HepG2 (cell line): ENCODE results near the gene CKS2. TPM values are rescaled to one million over a fixed set of nuclear protein-coding genes. Genes with fewer than 3 reads are reported as not detected.

Experiments
- EHMT2 ChIP-seq: fragments of 200-600 bp; sonication (generic); IDR thresholded peaks from 2 replicates; pipeline ENCODE4 v1.7.0; 2017; ENCODE audit warnings: antibody characterized with exemption, low read depth, low read length, borderline replicate concordance
- GABPB1 ChIP-seq: IDR thresholded peaks from 2 replicates; pipeline ENCODE4 v1.6.1; 2016; ENCODE audit warnings: mild to moderate bottlenecking, missing genetic modification reagents, moderate library complexity, missing compliant biosample characterization
- HBP1 ChIP-seq: IDR thresholded peaks from 2 replicates; pipeline ENCODE4 v1.6.1; 2016; ENCODE audit warnings: low read depth, control low read depth
- IKZF1 ChIP-seq: fragments of 450-650 bp; IDR thresholded peaks from 2 replicates; pipeline ENCODE4 v1.7.1; 2016
- IKZF4 ChIP-seq: sonication (generic); formaldehyde crosslinking; IDR thresholded peaks from 2 replicates; pipeline ENCODE4 v1.5.1; 2020; ENCODE audit warnings: borderline replicate concordance, mild to moderate bottlenecking, low read depth, missing genetic modification reagents; ENCODE audit errors: not compliant biosample characterization
- MAFF ChIP-seq: IDR thresholded peaks from 2 replicates; pipeline ENCODE4 v1.6.1; 2011; ENCODE audit warnings: low read depth, low read length, improper control_type of control experiment
- NCOA1 ChIP-seq: sonication (generic); formaldehyde crosslinking; IDR thresholded peaks from 2 replicates; pipeline ENCODE4 v1.9.0; 2021; ENCODE audit warnings: missing genetic modification reagents
- NCOA5 ChIP-seq: sonication (generic); formaldehyde crosslinking; IDR thresholded peaks from 2 replicates; pipeline ENCODE4 v1.4.0; 2020; ENCODE audit warnings: missing genetic modification reagents
- PRPF4 ChIP-seq: fragments of 200-400 bp; formaldehyde crosslinking; IDR thresholded peaks from 2 replicates; pipeline ENCODE4 v1.6.1; 2016; ENCODE audit warnings: low read length, low read depth; ENCODE audit not compliant: poor library complexity, severe bottlenecking
- TEF ChIP-seq: sonication (generic); formaldehyde crosslinking; IDR thresholded peaks from 2 replicates; pipeline ENCODE4 v1.5.0; 2020; ENCODE audit warnings: missing genetic modification reagents
- THYN1 ChIP-seq: sonication (generic); formaldehyde crosslinking; IDR thresholded peaks from 2 replicates; pipeline ENCODE4 v1.8.1; 2023; ENCODE audit warnings: low read depth, mild to moderate bottlenecking, moderate library complexity, missing genetic modification reagents, borderline replicate concordance
- YEATS4 ChIP-seq: sonication (generic); formaldehyde crosslinking; IDR thresholded peaks from 2 replicates; pipeline ENCODE4 v1.4.0; 2020; ENCODE audit warnings: missing genetic modification reagents, borderline replicate concordance
- ZFP1 ChIP-seq: IDR thresholded peaks from 2 replicates; pipeline ENCODE4 v1.6.1; 2016
- ZNF20 ChIP-seq: sonication (generic); formaldehyde crosslinking; IDR thresholded peaks from 2 replicates; pipeline ENCODE4 v1.4.0; 2020; ENCODE audit warnings: mild to moderate bottlenecking, moderate library complexity, missing genetic modification reagents
- ZNF333 ChIP-seq: sonication (generic); formaldehyde crosslinking; IDR thresholded peaks from 2 replicates; pipeline ENCODE4 v1.4.0; 2020; ENCODE audit warnings: mild to moderate bottlenecking, missing genetic modification reagents, borderline replicate concordance
- ZNF34 ChIP-seq: sonication (generic); formaldehyde crosslinking; IDR thresholded peaks from 2 replicates; pipeline ENCODE4 v1.4.0; 2020; ENCODE audit warnings: mild to moderate bottlenecking, missing genetic modification reagents, borderline replicate concordance
- ZNF44 ChIP-seq: sonication (generic); formaldehyde crosslinking; IDR thresholded peaks from 2 replicates; pipeline ENCODE4 v1.5.1; 2020; ENCODE audit warnings: mild to moderate bottlenecking, missing genetic modification reagents
- ZNF441 ChIP-seq: sonication (generic); formaldehyde crosslinking; IDR thresholded peaks from 2 replicates; pipeline ENCODE4 v1.7.0; 2021; ENCODE audit warnings: missing genetic modification reagents, borderline replicate concordance
- ZNF563 ChIP-seq: sonication (generic); formaldehyde crosslinking; IDR thresholded peaks from 2 replicates; pipeline ENCODE4 v1.8.0; 2022; ENCODE audit warnings: mild to moderate bottlenecking, moderate library complexity, missing genetic modification reagents
- ZNF616 ChIP-seq: sonication (generic); formaldehyde crosslinking; IDR thresholded peaks from 2 replicates; pipeline ENCODE4 v1.5.0; 2020; ENCODE audit warnings: low read depth, mild to moderate bottlenecking, missing genetic modification reagents
- ZNF670 ChIP-seq: sonication (generic); formaldehyde crosslinking; IDR thresholded peaks from 2 replicates; pipeline ENCODE4 v1.8.0; 2022; ENCODE audit warnings: mild to moderate bottlenecking, missing genetic modification reagents, borderline replicate concordance
- ZNF766 ChIP-seq: sonication (generic); formaldehyde crosslinking; IDR thresholded peaks from 2 replicates; pipeline ENCODE4 v1.5.0; 2020; ENCODE audit warnings: missing genetic modification reagents, borderline replicate concordance
- ZNF768 ChIP-seq: sonication (generic); formaldehyde crosslinking; IDR thresholded peaks from 2 replicates; pipeline ENCODE4 v1.4.0; 2020; ENCODE audit warnings: missing genetic modification reagents
- polyA plus RNA-seq, 8 experiments: library from polyadenylated mRNA; depleted of rRNA in 3 of 8; stranded (reverse) in 7 of 8; unstranded in 1 of 8; fragments of >200 nt; fragmentation: Illumina TruSeq in 4 of 8; extraction: Trizol in 4 of 8; gene quantifications; 2 replicates each; pipeline versions ENCODE4 v1.2.1 to v1.2.3, GENCODE V29; 2011 to 2016; ENCODE audit warnings: low read depth in 4 of 8, missing spikeins in 1 of 8, mixed read lengths in 1 of 8; ENCODE audit not compliant: insufficient read depth in 1 of 8
- total RNA-seq, 5 experiments: library from RNA; depleted of rRNA; stranded (reverse); fragments of >200 nt; fragmentation: Illumina TruSeq; extraction: Trizol; gene quantifications; 2 replicates each; pipeline ENCODE4 v1.2.3, GENCODE V29; 2016; ENCODE audit warnings: low read depth in 1 of 5
- TF ChIP-seq, protein P1 (sequence below): sonication (generic); formaldehyde crosslinking; IDR thresholded peaks from 2 replicates; pipeline ENCODE4 v1.8.1; 2023; ENCODE audit warnings: mild to moderate bottlenecking, missing genetic modification reagents, borderline replicate concordance
- TF ChIP-seq, protein P2 (sequence below): sonication (generic); formaldehyde crosslinking; IDR thresholded peaks from 2 replicates; pipeline ENCODE4 v1.8.1; 2022; ENCODE audit warnings: mild to moderate bottlenecking, missing genetic modification reagents
- TF ChIP-seq, protein P3 (sequence below): sonication (generic); formaldehyde crosslinking; IDR thresholded peaks from 2 replicates; pipeline ENCODE4 v1.5.0; 2020; ENCODE audit warnings: missing genetic modification reagents

Gene CKS2
- total and polyA plus RNA-seq, 2 of the 13 experiments (the other 11 are each of a cell fraction or from before 2014, with no cell fraction given), result 251 to 317 TPM

DNA sequence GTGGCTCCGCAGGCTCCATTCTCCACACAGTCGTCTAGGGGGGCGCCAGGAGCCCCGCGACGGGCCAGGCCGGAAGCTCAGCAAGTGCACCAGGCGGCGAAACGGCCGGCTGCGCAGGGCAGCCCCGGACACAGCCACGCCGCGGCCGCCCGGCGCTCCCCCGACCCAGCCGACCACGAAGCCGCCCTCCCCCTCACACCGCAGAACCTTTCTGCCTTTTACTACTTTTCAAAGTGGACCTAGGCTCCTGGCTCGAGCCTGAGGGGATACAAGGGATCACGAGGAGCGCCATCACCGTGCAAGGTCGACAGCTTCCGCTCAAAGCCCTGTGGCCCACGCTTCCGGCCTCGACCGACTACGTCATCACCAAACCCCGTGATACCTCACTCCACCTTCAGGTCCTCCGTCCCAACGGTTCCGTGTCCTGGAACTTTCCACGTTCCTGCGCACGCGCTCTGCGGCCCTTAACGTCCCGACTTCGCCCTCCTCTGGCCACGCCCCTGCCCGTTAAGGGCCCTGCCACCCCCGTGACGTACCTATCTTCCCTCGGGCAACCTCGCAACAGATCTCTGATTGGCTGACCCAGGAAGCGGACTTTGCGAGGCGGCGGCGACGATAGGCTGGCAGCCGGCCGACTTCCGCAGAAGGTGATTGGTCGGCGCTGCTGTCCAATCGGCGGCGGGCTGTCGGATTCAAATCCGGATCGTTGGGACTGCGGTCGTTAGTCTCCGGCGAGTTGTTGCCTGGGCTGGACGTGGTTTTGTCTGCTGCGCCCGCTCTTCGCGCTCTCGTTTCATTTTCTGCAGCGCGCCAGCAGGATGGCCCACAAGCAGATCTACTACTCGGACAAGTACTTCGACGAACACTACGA, at the start of gene CKS2 (continued):
- TF ChIP-seq HBP1 (CRISPR knock-in tag) (peak; percentile 92), THYN1 (CRISPR knock-in tag) (no peak), YEATS4 (peak; percentile 96), GABPB1 (CRISPR knock-in tag) (peak; percentile 95), IKZF4 (CRISPR knock-in tag) (peak; percentile 89), ZNF766 (CRISPR knock-in tag) (no peak), ZNF441 (CRISPR knock-in tag) (peak; percentile 13; the same call in 1 of the 2 replicates), MAFF (no peak), ZNF34 (CRISPR knock-in tag) (no peak), ZNF670 (0 out of 2 replicates have a peak, but pooled peaks have one; percentile 12), IKZF1 (no peak), ZNF333 (CRISPR knock-in tag) (peak; percentile 37; the same call in 1 of the 2 replicates), ZNF44 (CRISPR knock-in tag) (peak; percentile 93; the same call in 1 of the 2 replicates), EHMT2 (0 out of 2 replicates have a peak, but pooled peaks have one; percentile 13), TEF (CRISPR knock-in tag) (no peak), PRPF4 (no peak), ZNF20 (CRISPR knock-in tag) (no peak), ZFP1 (CRISPR knock-in tag) (no peak), NCOA5 (CRISPR knock-in tag) (no peak), NCOA1 (CRISPR knock-in tag) (0 out of 2 replicates have a peak, but pooled peaks have one; percentile 61), ZNF768 (CRISPR knock-in tag) (peak; percentile 74), ZNF616 (CRISPR knock-in tag) (peak; percentile 89), ZNF563 (CRISPR knock-in tag) (peak; percentile 83)
- TF ChIP-seq, protein P1, sequence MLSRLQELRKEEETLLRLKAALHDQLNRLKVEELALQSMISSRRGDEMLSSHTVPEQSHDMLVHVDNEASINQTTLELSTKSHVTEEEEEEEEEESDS (CRISPR knock-in tag), result no peak; the same call in 1 of the 2 replicates
- TF ChIP-seq, protein P2, sequence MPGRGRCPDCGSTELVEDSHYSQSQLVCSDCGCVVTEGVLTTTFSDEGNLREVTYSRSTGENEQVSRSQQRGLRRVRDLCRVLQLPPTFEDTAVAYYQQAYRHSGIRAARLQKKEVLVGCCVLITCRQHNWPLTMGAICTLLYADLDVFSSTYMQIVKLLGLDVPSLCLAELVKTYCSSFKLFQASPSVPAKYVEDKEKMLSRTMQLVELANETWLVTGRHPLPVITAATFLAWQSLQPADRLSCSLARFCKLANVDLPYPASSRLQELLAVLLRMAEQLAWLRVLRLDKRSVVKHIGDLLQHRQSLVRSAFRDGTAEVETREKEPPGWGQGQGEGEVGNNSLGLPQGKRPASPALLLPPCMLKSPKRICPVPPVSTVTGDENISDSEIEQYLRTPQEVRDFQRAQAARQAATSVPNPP (CRISPR knock-in tag), result no peak
- TF ChIP-seq, protein P3, sequence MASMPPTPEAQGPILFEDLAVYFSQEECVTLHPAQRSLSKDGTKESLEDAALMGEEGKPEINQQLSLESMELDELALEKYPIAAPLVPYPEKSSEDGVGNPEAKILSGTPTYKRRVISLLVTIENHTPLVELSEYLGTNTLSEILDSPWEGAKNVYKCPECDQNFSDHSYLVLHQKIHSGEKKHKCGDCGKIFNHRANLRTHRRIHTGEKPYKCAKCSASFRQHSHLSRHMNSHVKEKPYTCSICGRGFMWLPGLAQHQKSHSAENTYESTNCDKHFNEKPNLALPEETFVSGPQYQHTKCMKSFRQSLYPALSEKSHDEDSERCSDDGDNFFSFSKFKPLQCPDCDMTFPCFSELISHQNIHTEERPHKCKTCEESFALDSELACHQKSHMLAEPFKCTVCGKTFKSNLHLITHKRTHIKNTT, result no peak
